ENCODE data around the gene TMEM132C. TPM values are rescaled to one million over a fixed set of nuclear protein-coding genes. Genes with fewer than 3 reads are reported as not detected.
"Not testable (repeated sequence)": the region's sequence is repeated elsewhere in the genome, so short reads cannot be mapped to it uniquely, and the experiment has no call there.

The TMEM132C gene
- total RNA-seq, 1 donor from 2014 or later, result 0.42 TPM

DNA sequence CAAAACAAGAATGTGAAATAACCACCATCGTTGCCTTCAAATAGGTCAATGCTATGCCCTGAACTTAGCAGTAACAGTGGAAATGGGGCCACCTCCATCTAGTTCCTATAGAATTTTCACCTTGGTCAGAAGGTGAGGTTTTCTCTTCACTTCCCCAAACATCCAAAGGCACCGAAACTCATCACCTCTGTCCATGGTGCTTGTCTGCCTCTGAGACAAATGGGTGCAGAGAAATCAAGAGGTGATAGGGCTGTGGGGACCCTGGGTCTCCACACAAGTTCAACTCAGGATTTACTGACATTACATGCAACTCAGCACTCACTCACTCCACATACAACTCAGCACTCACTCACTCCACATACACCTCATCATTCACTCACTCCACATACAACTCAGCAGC, 26.2 kb upstream of the TMEM132C start:
- no peaks in the 10 kb centered on the region for H3K27me3 ChIP-seq (ENCODE audit: control insufficient read depth, insufficient read depth, low read length)
- TF ChIP-seq, protein P1, sequence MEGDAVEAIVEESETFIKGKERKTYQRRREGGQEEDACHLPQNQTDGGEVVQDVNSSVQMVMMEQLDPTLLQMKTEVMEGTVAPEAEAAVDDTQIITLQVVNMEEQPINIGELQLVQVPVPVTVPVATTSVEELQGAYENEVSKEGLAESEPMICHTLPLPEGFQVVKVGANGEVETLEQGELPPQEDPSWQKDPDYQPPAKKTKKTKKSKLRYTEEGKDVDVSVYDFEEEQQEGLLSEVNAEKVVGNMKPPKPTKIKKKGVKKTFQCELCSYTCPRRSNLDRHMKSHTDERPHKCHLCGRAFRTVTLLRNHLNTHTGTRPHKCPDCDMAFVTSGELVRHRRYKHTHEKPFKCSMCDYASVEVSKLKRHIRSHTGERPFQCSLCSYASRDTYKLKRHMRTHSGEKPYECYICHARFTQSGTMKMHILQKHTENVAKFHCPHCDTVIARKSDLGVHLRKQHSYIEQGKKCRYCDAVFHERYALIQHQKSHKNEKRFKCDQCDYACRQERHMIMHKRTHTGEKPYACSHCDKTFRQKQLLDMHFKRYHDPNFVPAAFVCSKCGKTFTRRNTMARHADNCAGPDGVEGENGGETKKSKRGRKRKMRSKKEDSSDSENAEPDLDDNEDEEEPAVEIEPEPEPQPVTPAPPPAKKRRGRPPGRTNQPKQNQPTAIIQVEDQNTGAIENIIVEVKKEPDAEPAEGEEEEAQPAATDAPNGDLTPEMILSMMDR (IDR thresholded peaks at IDR 0.05; ENCODE audit: insufficient read depth, low read length, poor library complexity, severe bottlenecking), result no peak
- H3K4me3 ChIP-seq (ENCODE audit: low read depth, low read length), result no peak overlapping the region

DNA sequence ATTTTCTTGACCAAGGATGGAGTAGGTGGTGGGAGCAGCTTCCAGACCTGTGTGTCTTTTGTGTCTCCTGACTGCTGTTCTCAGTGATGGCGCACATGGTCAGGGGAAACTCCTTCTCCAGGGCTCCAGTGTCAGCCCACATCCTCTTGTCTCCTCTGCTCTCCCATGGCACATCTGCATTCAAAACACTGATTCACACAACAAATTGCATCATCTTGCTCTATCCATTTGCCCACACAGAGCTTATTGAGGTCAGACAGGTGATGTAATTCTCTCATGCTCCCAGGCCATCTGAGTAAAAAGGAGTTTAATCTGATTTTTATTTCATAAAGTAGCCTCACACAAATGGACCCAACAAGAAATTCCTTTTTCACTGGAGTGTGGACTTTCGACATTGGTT, 21.8 kb upstream of the TMEM132C start:
- no peaks in the 10 kb centered on the region for H3K27me3 ChIP-seq (ENCODE audit: control insufficient read depth, insufficient read depth, low read length)
- no peak for DNase-seq (ENCODE audit: low read depth)
- no peaks in the 10 kb centered on the region for H3K36me3 ChIP-seq (ENCODE audit: control insufficient read depth, insufficient read depth, low read length)
- TF ChIP-seq, protein P1 (IDR thresholded peaks at IDR 0.05; ENCODE audit: insufficient read depth, low read length, poor library complexity, severe bottlenecking), result no peak
- no peak overlapping the region for H3K4me3 ChIP-seq (ENCODE audit: low read depth, low read length)

More for the DNA sequence above, 26.2 kb upstream of the TMEM132C start:
- no peak for DNase-seq (ENCODE audit: low read depth)
- H3K36me3 ChIP-seq (ENCODE audit: control insufficient read depth, insufficient read depth, low read length), result no peaks in the 10 kb centered on the region

DNA sequence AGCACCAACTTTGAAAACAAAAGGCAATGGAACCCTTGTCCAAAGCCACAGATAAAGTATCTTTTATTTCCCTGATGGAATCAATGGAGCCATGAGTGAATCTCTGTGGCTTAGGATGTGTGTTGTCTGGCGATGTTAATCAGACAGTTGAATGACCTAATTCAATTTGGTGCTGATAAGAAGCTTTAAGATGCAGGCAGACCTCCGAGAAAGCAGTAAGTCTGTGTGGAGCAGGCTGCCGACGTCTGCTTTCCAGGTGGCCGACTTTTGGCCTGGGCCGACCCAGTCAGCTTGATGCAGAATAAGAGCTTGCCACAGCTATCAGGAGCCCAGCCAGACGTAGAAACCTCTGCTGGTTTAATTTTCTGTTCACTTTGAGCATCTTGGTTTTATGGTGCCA, 21.1 kb upstream of the TMEM132C start:
- TF ChIP-seq, protein P1 (IDR thresholded peaks at IDR 0.05; ENCODE audit: insufficient read depth, low read length, poor library complexity, severe bottlenecking), result no peak
- Histone ChIP-seq H3K4me3 (ENCODE audit: low read depth, low read length) (no peak overlapping the region), H3K27me3 (ENCODE audit: control insufficient read depth, insufficient read depth, low read length) (no peaks in the 10 kb centered on the region), H3K36me3 (ENCODE audit: control insufficient read depth, insufficient read depth, low read length) (no peaks in the 10 kb centered on the region)
- DNase-seq (ENCODE audit: low read depth), result no peak

DNA sequence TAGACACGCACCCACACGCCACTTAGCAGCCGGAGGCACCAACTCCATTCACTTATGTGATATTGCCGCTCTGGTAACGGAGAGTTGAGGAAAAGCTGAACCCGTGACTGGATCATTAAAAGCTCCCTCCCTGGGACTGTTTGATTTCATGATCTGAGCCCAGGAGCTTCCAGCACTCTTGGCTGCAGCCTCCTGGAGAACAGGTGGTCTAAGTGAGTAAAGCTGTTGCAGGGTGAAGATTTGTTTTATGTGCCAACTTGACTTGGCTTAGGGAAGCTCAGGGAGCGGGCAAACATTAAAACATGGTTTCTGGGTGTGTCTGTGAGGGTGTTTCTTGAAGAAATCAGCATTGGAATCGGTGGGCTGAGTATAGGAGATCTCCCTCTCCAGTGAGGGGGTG, 16.9 kb upstream of the TMEM132C start:
- H3K36me3 ChIP-seq (ENCODE audit: control insufficient read depth, insufficient read depth, low read length), result no peaks in the 10 kb centered on the region
- H3K27me3 ChIP-seq (ENCODE audit: control insufficient read depth, insufficient read depth, low read length), result no peaks in the 10 kb centered on the region
- TF ChIP-seq, protein P1 (IDR thresholded peaks at IDR 0.05; ENCODE audit: insufficient read depth, low read length, poor library complexity, severe bottlenecking), result no peak
- no peak overlapping the region for H3K4me3 ChIP-seq (ENCODE audit: low read depth, low read length)
- no peak for DNase-seq (ENCODE audit: low read depth)

DNA sequence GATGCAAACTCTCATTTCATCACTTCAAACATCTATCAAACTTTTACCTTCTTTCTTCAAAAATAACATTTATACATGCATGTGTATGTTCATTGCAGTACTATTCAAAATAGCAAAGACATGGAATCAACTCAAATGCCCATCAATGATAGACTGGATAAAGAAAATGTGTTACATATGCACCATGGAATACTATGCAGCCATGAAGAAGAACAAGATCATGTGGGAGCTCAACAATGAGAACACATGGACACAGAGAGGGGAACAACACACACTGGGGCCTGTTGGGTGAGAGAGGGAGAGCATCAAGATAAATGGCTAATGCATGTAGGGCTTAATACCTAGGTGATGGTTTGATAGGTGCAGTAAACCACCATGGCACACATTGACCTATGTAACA, 13.1 kb upstream of the TMEM132C start:
- not testable (repeated sequence) for DNase-seq (ENCODE audit: low read depth); H3K4me3 ChIP-seq (ENCODE audit: low read depth, low read length); H3K36me3 ChIP-seq (ENCODE audit: control insufficient read depth, insufficient read depth, low read length); H3K27me3 ChIP-seq (ENCODE audit: control insufficient read depth, insufficient read depth, low read length)

DNA sequence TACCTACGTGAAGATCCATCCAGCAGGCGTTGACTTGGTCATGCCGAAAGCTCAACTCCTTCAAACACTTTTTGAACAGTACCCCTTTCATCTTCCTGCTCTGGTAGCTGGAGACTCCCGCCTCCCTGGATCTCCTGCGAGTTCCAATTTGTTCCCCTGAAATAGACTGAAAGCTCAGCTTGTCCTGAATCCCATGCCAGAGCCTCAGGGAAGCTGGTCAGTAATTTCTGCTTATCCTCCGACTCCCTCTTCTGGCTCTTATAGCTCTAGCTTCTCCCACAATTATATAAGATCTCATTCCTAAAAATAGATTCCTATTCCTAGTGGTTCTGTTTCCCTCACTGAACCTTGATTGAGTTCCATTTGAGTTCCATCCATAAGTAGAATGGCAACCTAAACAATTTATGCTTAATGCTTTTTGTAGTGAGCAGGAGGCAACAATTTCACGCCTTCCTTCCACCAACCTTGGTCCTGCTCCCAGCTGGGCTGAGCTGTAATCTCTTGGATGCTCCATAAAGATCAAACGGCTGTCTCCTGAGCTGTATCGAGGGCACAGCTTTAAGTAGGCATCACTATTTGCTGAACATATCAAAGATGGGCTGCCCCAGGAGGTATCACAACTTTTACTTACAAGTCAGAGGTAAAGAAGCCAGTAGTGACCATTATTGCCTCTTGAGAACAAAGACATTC, 8.0 kb upstream of the TMEM132C start:
- TF ChIP-seq, protein P1 (IDR thresholded peaks at IDR 0.05; ENCODE audit: insufficient read depth, low read length, poor library complexity, severe bottlenecking), result no peak
- H3K27me3 ChIP-seq (ENCODE audit: control insufficient read depth, insufficient read depth, low read length), result no peaks in the 10 kb centered on the region
- DNase-seq (ENCODE audit: low read depth), result no peak

More for the DNA sequence above, 8.0 kb upstream of the TMEM132C start:
- no peaks in the 10 kb centered on the region for H3K36me3 ChIP-seq (ENCODE audit: control insufficient read depth, insufficient read depth, low read length)
- no peak overlapping the region for H3K4me3 ChIP-seq (ENCODE audit: low read depth, low read length)
